ENCODE results near the gene ADAM12.

DNA sequence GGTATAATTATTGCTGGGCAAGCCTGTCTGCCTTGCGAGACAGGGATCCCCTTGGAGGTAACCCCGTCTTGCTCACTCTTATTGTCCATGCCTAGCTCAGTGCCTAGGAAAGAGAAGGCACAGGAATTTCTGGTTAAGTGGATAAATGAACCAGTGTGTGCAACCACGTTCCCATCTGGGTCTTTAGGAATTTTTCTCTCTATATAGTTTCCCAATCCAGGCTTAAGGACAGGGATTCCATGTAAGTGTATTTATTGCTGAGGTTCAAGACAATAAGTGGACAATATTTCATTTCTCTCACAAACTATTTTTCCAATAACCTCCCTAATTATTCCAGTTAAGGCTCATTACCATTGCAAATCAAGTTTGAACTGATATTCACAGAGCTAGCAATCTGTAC, 8.9 kb upstream of the ADAM12 start:
- TF ChIP-seq, protein P1, sequence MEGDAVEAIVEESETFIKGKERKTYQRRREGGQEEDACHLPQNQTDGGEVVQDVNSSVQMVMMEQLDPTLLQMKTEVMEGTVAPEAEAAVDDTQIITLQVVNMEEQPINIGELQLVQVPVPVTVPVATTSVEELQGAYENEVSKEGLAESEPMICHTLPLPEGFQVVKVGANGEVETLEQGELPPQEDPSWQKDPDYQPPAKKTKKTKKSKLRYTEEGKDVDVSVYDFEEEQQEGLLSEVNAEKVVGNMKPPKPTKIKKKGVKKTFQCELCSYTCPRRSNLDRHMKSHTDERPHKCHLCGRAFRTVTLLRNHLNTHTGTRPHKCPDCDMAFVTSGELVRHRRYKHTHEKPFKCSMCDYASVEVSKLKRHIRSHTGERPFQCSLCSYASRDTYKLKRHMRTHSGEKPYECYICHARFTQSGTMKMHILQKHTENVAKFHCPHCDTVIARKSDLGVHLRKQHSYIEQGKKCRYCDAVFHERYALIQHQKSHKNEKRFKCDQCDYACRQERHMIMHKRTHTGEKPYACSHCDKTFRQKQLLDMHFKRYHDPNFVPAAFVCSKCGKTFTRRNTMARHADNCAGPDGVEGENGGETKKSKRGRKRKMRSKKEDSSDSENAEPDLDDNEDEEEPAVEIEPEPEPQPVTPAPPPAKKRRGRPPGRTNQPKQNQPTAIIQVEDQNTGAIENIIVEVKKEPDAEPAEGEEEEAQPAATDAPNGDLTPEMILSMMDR (IDR thresholded peaks at IDR 0.05 in 2 of 3, conservative IDR thresholded peaks at IDR 0.05 in 1 of 3; ENCODE audit: insufficient read depth in 2 of 3, low read depth in 1 of 3, low read length in 3 of 3) = no peak
- no peak for TF ChIP-seq ZBED1 (IDR thresholded peaks at IDR 0.05)
- TF ChIP-seq ZNF436 (CRISPR knock-in tag; IDR thresholded peaks at IDR 0.05) = no peak
- TF ChIP-seq, protein P2, sequence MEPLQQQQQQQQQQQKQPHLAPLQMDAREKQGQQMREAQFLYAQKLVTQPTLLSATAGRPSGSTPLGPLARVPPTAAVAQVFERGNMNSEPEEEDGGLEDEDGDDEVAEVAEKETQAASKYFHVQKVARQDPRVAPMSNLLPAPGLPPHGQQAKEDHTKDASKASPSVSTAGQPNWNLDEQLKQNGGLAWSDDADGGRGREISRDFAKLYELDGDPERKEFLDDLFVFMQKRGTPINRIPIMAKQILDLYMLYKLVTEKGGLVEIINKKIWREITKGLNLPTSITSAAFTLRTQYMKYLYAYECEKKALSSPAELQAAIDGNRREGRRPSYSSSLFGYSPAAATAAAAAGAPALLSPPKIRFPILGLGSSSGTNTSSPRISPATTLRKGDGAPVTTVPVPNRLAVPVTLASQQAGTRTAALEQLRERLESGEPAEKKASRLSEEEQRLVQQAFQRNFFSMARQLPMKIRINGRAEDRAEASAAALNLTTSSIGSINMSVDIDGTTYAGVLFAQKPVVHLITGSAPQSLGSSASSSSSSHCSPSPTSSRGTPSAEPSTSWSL (CRISPR knock-in tag; IDR thresholded peaks at IDR 0.05; ENCODE audit: borderline replicate concordance) = no peak
- TF ChIP-seq SMARCA5 (IDR thresholded peaks at IDR 0.05) = no peak
- TF ChIP-seq MAZ (CRISPR knock-in tag; conservative IDR thresholded peaks at IDR 0.05 in 1 of 2, IDR thresholded peaks at IDR 0.05 in 1 of 2) = no peak
- no peak for TF ChIP-seq BRCA1 (IDR thresholded peaks at IDR 0.05)
- TF ChIP-seq BRCA1 (CRISPR knock-in tag; IDR thresholded peaks at IDR 0.05) = no peak

Measured in K562 (cell line).